Neuronal stem cell (in vitro differentiated cells): Measurements from ENCODE around the gene MGMT.

Source experiments
- DNase-seq: peaks from one replicate; pipeline ENCODE4 v3.0.0-alpha.2; 2013; ENCODE audit warnings: low spot score
- H2AFZ ChIP-seq: one replicate; pipeline ENCODE4 v1.6.1; 2013; ENCODE audit warnings: mild to moderate bottlenecking, low read length, inconsistent platforms
- H2AK5ac ChIP-seq: 2 replicates; pipeline ENCODE4 v1.6.1; 2013; ENCODE audit warnings: low read depth, mild to moderate bottlenecking, inconsistent platforms, low read length, moderate library complexity, mixed read lengths
- H2BK120ac ChIP-seq: 2 replicates; pipeline ENCODE4 v1.6.1; 2013; ENCODE audit warnings: low read depth, mild to moderate bottlenecking, inconsistent platforms, low read length, moderate library complexity, mixed read lengths
- H2BK12ac ChIP-seq: one replicate; pipeline ENCODE4 v1.6.1; 2013; ENCODE audit warnings: low read length, inconsistent platforms
- H2BK15ac ChIP-seq: 2 replicates; pipeline ENCODE4 v1.6.1; 2013; ENCODE audit warnings: mild to moderate bottlenecking, low read length, inconsistent platforms, mixed read lengths
- H2BK5ac ChIP-seq: one replicate; pipeline ENCODE4 v1.6.1; 2013; ENCODE audit warnings: inconsistent platforms, mild to moderate bottlenecking, low read length, moderate library complexity
- H3K14ac ChIP-seq: one replicate; pipeline ENCODE4 v1.6.1; 2013; ENCODE audit warnings: low read length, inconsistent platforms
- H3K18ac ChIP-seq: 2 replicates; pipeline ENCODE4 v1.6.1; 2013; ENCODE audit warnings: low read length, inconsistent platforms
- H3K23ac ChIP-seq: 2 replicates; pipeline ENCODE4 v1.6.1; 2013; ENCODE audit warnings: low read depth, mild to moderate bottlenecking, mixed read lengths, low read length, inconsistent platforms; ENCODE audit not compliant: poor library complexity
- H3K27ac ChIP-seq: replicated peaks from 3 replicates; pipeline ENCODE4 v1.5.1; 2013; ENCODE audit warnings: low read length, inconsistent platforms
- H3K27me3 ChIP-seq, 3 experiments: 2 replicates each; pipeline ENCODE4 v1.6.1; 2013; ENCODE audit warnings: low read length in 3 of 3, mild to moderate bottlenecking in 2 of 3, inconsistent platforms in 1 of 3, low read depth in 1 of 3, mixed read lengths in 1 of 3, moderate library complexity in 1 of 3; ENCODE audit not compliant: control insufficient read depth in 3 of 3, insufficient read depth in 3 of 3
- H3K36me3 ChIP-seq, 2 donors: replicated peaks in 1 of 2; 2 replicates each; pipeline ENCODE4 v1.6.1; 2013; ENCODE audit warnings: low read length in 2 of 2; ENCODE audit not compliant: control insufficient read depth in 2 of 2, insufficient read depth in 2 of 2
- H3K4ac ChIP-seq: 2 replicates; pipeline ENCODE4 v1.6.1; 2013; ENCODE audit warnings: inconsistent platforms, mild to moderate bottlenecking, low read length, moderate library complexity
- H3K4me1 ChIP-seq, 2 donors: 1 replicate in 1 of 2; 2 replicates in 1 of 2; pipeline ENCODE4 v1.6.1; 2013; ENCODE audit warnings: low read length in 2 of 2, low read depth in 1 of 2; ENCODE audit not compliant: control insufficient read depth in 2 of 2, insufficient read depth in 1 of 2
- H3K4me2 ChIP-seq: one replicate; pipeline ENCODE4 v1.6.1; 2013; ENCODE audit warnings: mild to moderate bottlenecking, low read length, inconsistent platforms; ENCODE audit not compliant: insufficient read depth, poor library complexity, severe bottlenecking
- H3K4me3 ChIP-seq, 2 donors: 2 replicates each; pipeline ENCODE4 v1.5.1; 2013; ENCODE audit warnings: low read length in 2 of 2, mild to moderate bottlenecking in 2 of 2, inconsistent platforms in 1 of 2, moderate library complexity in 1 of 2
- H3K79me1 ChIP-seq: one replicate; pipeline ENCODE4 v1.6.1; 2013; ENCODE audit warnings: low read depth, mild to moderate bottlenecking, inconsistent platforms, low read length, moderate library complexity
- H3K9ac ChIP-seq: one replicate; pipeline ENCODE4 v1.6.1; 2013; ENCODE audit warnings: mild to moderate bottlenecking, low read depth, low read length, inconsistent platforms; ENCODE audit not compliant: poor library complexity
- H3K9me3 ChIP-seq, 2 donors: replicated peaks in 1 of 2; 2 replicates each; pipeline versions ENCODE3 to v1.6.1; 2013; ENCODE audit warnings: low read length in 2 of 2, mild to moderate bottlenecking in 2 of 2, inconsistent platforms in 1 of 2, low read depth in 1 of 2, mixed read lengths in 1 of 2, moderate library complexity in 1 of 2; ENCODE audit not compliant: control insufficient read depth in 2 of 2, insufficient read depth in 1 of 2
- H4K8ac ChIP-seq: one replicate; pipeline ENCODE4 v1.6.1; 2013; ENCODE audit warnings: low read depth, mild to moderate bottlenecking, inconsistent platforms, low read length, moderate library complexity
- H4K91ac ChIP-seq: one replicate; pipeline ENCODE4 v1.6.1; 2013; ENCODE audit warnings: low read length, low read depth, mild to moderate bottlenecking, inconsistent platforms; ENCODE audit not compliant: poor library complexity
- WGBS, 2 donors: extraction: QIAGEN DNeasy Blood & Tissue Kit; methylation state at CpG; one replicate each; pipeline ENCODE4 v1.1.7; 2013; ENCODE audit warnings: missing lambda C conversion rate in 2 of 2, mixed read lengths in 1 of 2; ENCODE audit not compliant: insufficient read length in 2 of 2, insufficient replicate concordance in 1 of 2; ENCODE audit errors: extremely low coverage in 2 of 2; 5-methylcytosine and 5-hydroxymethylcytosine counted together

Gene MGMT

GRCh38 chr10:129536336-129536735, 69.3 kb downstream of the MGMT start:
- Histone ChIP-seq H3K79me1 (no peaks in the 10 kb centered on the region), H3K4me2 (no peak overlapping the region), H2BK120ac (no peak overlapping the region), H4K8ac (no peak overlapping the region), H2BK12ac (no peak overlapping the region), H3K23ac (no peak overlapping the region), H3K36me3 (no peaks in the 10 kb centered on the region), H3K9ac (peak overlapping the region; percentile 9), H2AFZ (no peak overlapping the region), H3K27me3 (no peaks in the 10 kb centered on the region), H3K18ac (no peak overlapping the region), H3K4me1 (peaks cover 0 to 7% of the 10 kb centered on the region in 2 donors), H2BK15ac (no peak overlapping the region), H2AK5ac (no peak overlapping the region), H3K9me3 (no peaks in the 10 kb centered on the region), H3K27ac (no peak overlapping the region), H4K91ac (no peak overlapping the region), H3K4me3 (no peak overlapping the region), H3K4ac (no peak overlapping the region), H3K14ac (no peak overlapping the region), H2BK5ac (no peak overlapping the region)
- WGBS, 2 donors = no CpG with 5 or more reads among the region's 16 CpGs
- no peak for DNase-seq

GRCh38 chr10:129537151-129537550, 70.1 kb downstream of the MGMT start:
- no peak overlapping the region for H3K27ac ChIP-seq
- no peak overlapping the region for H3K4ac ChIP-seq
- H3K18ac ChIP-seq = no peak overlapping the region
- no peaks in the 10 kb centered on the region for H3K79me1 ChIP-seq
- no peak overlapping the region for H2BK12ac ChIP-seq
- H2BK120ac ChIP-seq = no peak overlapping the region
- H3K14ac ChIP-seq = no peak overlapping the region
- H4K91ac ChIP-seq = no peak overlapping the region
- H3K4me3 ChIP-seq = no peak overlapping the region
- H3K9me3 ChIP-seq = no peaks in the 10 kb centered on the region
- no peak overlapping the region for H2AFZ ChIP-seq
- H2BK5ac ChIP-seq = no peak overlapping the region
- H2AK5ac ChIP-seq = no peak overlapping the region
- H4K8ac ChIP-seq = no peak overlapping the region
- no peak overlapping the region for H2BK15ac ChIP-seq
- H3K36me3 ChIP-seq = no peaks in the 10 kb centered on the region
- WGBS, 2 donors = no CpG with 5 or more reads among the region's 6 CpGs
- no peak for DNase-seq
- H3K9ac ChIP-seq = no peak overlapping the region
- H3K27me3 ChIP-seq = no peaks in the 10 kb centered on the region
- peaks cover 0 to 2% of the 10 kb centered on the region in 2 donors for H3K4me1 ChIP-seq
- H3K23ac ChIP-seq = no peak overlapping the region
- no peak overlapping the region for H3K4me2 ChIP-seq

- Histone ChIP-seq H2AK5ac (no peak overlapping the region), H4K8ac (no peak overlapping the region), H3K79me1 (no peaks in the 10 kb centered on the region), H3K27me3 (no peaks in the 10 kb centered on the region), H3K23ac (no peak overlapping the region), H3K36me3 (no peaks in the 10 kb centered on the region), H4K91ac (no peak overlapping the region), H2BK15ac (no peak overlapping the region), H2BK5ac (no peak overlapping the region), H2AFZ (no peak overlapping the region), H3K4me1 (peaks cover 0 to 1% of the 10 kb centered on the region in 2 donors), H2BK12ac (no peak overlapping the region), H3K9ac (no peak overlapping the region), H3K9me3 (no peaks in the 10 kb centered on the region), H3K27ac (no peak overlapping the region), H3K14ac (no peak overlapping the region), H3K4ac (no peak overlapping the region), H2BK120ac (no peak overlapping the region), H3K4me2 (no peak overlapping the region), H3K18ac (no peak overlapping the region), H3K4me3 (no peak overlapping the region)
- no CpG with 5 or more reads among the region's 2 CpGs for WGBS, 2 donors
- DNase-seq = no peak
These were observed 71.2 kb downstream of the MGMT start for GRCh38 chr10:129538236-129538635.

- Histone ChIP-seq H4K8ac (no peak overlapping the region), H3K4me1 (peaks cover 0 to 1% of the 10 kb centered on the region in 2 donors)
- WGBS, 2 donors = no CpG with 5 or more reads among the region's 9 CpGs
These were observed 74.2 kb downstream of the MGMT start for GRCh38 chr10:129541200-129541599.

More at GRCh38 chr10:129541200-129541599, 74.2 kb downstream of the MGMT start:
- Histone ChIP-seq H3K9ac (no peak overlapping the region), H3K4me2 (no peak overlapping the region), H2AK5ac (no peak overlapping the region), H3K36me3 (no peaks in the 10 kb centered on the region), H2AFZ (no peak overlapping the region), H3K9me3 (no peaks in the 10 kb centered on the region), H3K27ac (no peak overlapping the region), H2BK120ac (no peak overlapping the region), H2BK12ac (no peak overlapping the region), H2BK15ac (no peak overlapping the region), H3K14ac (no peak overlapping the region), H3K23ac (no peak overlapping the region), H2BK5ac (no peak overlapping the region), H3K4ac (no peak overlapping the region), H4K91ac (no peak overlapping the region), H3K79me1 (peaks cover 2% of the 10 kb centered on the region), H3K18ac (no peak overlapping the region), H3K27me3 (no peaks in the 10 kb centered on the region), H3K4me3 (no peak overlapping the region)
- no peak for DNase-seq
